Ovary (tissue), 9 donors: ENCODE measurements around the gene SORCS3. TPM values are rescaled to one million over a fixed set of nuclear protein-coding genes. Genes with fewer than 3 reads are reported as not detected.

ENCODE experiments used
- DNase-seq, 5 donors: peaks; one replicate each; pipeline ENCODE4 v3.0.0-alpha.2; 2019 to 2020
- H3K27ac ChIP-seq, 2 donors: fragments of 200-600 bp; one replicate each; pipeline versions ENCODE4 v1.5.1 to v1.8.0; 2019 to 2022
- H3K27me3 ChIP-seq: fragments of 200-600 bp; one replicate; pipeline ENCODE4 v1.8.0; 2022
- H3K36me3 ChIP-seq: fragments of 200-600 bp; sonication (generic); one replicate; pipeline ENCODE4 v1.5.1; 2019
- H3K4me1 ChIP-seq: one replicate; pipeline ENCODE4 v1.8.1; 2013; ENCODE audit warnings: mild to moderate bottlenecking, moderate library complexity; ENCODE audit not compliant: insufficient read depth
- H3K4me3 ChIP-seq: fragments of 200-600 bp; sonication (generic); one replicate; pipeline ENCODE4 v1.5.1; 2017
- H3K9me3 ChIP-seq, 2 donors: fragments of 200-600 bp in 1 of 2; sonication (generic) in 1 of 2; one replicate each; pipeline versions ENCODE4 v1.5.1 to v1.8.1; 2013 to 2019; ENCODE audit warnings: mild to moderate bottlenecking in 1 of 2, moderate library complexity in 1 of 2
- EP300 ChIP-seq: sonication (generic); formaldehyde crosslinking; IDR thresholded peaks from one replicate; pipeline ENCODE4 v1.6.1; 2017; ENCODE audit warnings: antibody characterized with exemption
- POLR2A ChIP-seq: fragments of 450-650 bp; IDR thresholded peaks from one replicate; pipeline ENCODE4 v1.6.1; 2017; ENCODE audit warnings: antibody characterized with exemption, mild to moderate bottlenecking, moderate library complexity
- WGBS, 3 donors: extraction: QIAGEN DNeasy Blood & Tissue Kit in 1 of 3; methylation state at CpG; one replicate each; pipeline versions ENCODE4 v1.1.5 to v1.1.7; 2013 to 2017; 5-methylcytosine and 5-hydroxymethylcytosine counted together
- intact Hi-C, 4 donors: fragments of 100-400 bp; cut with DNase I; formaldehyde crosslinking; loops; one replicate each; pipeline versions ENCODE4 v1.11.0 to v1.15.1; 2022 to 2023
- polyA plus RNA-seq, 2 donors: library from polyadenylated mRNA; stranded (reverse); fragments of 200-250 nt in 1 of 2; fragments of 350-450 nt in 1 of 2; fragmentation: Illumina TruSeq in 1 of 2; extraction: RNeasy Lipid Tissue Mini Kit (QIAGEN cat#74804) in 1 of 2; gene quantifications; one replicate each; pipeline ENCODE4 v1.2.3, GENCODE V29; 2013 to 2014
- total RNA-seq, 7 donors: library from RNA; depleted of rRNA in 2 of 7; stranded (reverse); fragments of >200 nt in 2 of 7; fragmentation: NEBNext Ultra II Directional in 3 of 7; extraction: Animal tissue kit (Norgen Biotek cat#: 25700) in 3 of 7; gene quantifications; one replicate each; pipeline versions ENCODE4 v1.1.0 to v1.2.4, GENCODE V29; 2016 to 2023
- TF ChIP-seq, protein P1 (sequence below), 3 donors: fragments of 450-650 bp in 2 of 3; fragments of 200-600 bp in 1 of 3; IDR thresholded peaks; one replicate each; pipeline versions ENCODE4 v1.5.1 to v1.8.0; 2016 to 2022; ENCODE audit warnings: antibody characterized with exemption in 3 of 3, mild to moderate bottlenecking in 1 of 3
- donor health status: DM: no; HTN: no; CAD: no; lungs with moderate emphysema.
- donor health status: DM: no; HTN: no; CAD: no.
- donor health status: Bipolar disorder and iron deficiency.
- donor health status: DM: yes; HTN: yes; CAD: no.
- donor health status: DM: no; HTN: no; CAD: no.
- donor health status: DM: yes; HTN: yes; CAD: no.

Gene SORCS3
- total and polyA plus RNA-seq, 9 donors = 0.07 to 4.5 (median 0.79) TPM; not detected in 1

DNA sequence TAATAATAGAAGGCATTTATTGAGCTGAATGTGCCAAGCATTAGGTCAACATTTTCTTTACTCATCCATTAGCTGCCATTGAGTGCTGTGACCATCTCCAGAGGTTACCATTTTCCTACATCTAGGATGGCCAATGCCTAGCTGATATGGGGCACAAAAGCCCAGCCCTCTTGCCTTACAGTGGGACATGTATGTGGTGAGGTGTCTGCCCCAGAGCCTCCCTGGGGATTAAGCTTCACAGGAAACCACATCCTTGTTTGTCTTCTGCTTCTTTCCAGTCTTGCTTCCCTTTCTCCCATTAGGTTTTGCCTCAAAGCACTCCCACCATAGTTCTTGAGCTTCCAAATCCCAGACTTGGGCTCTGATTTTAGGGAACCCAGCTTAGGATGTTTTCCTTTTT, 258.7 kb downstream of the SORCS3 start:
- H3K27me3 ChIP-seq = no peaks in the 10 kb centered on the region
- no peaks in the 10 kb centered on the region for H3K9me3 ChIP-seq
- no peak overlapping the region for H3K27ac ChIP-seq
- no peaks in the 10 kb centered on the region for H3K4me1 ChIP-seq
- intact Hi-C loops = no loop called here
- H3K36me3 ChIP-seq = no peaks in the 10 kb centered on the region
- H3K4me3 ChIP-seq = no peak overlapping the region
- DNase-seq = no peak
- TF ChIP-seq, protein P1, sequence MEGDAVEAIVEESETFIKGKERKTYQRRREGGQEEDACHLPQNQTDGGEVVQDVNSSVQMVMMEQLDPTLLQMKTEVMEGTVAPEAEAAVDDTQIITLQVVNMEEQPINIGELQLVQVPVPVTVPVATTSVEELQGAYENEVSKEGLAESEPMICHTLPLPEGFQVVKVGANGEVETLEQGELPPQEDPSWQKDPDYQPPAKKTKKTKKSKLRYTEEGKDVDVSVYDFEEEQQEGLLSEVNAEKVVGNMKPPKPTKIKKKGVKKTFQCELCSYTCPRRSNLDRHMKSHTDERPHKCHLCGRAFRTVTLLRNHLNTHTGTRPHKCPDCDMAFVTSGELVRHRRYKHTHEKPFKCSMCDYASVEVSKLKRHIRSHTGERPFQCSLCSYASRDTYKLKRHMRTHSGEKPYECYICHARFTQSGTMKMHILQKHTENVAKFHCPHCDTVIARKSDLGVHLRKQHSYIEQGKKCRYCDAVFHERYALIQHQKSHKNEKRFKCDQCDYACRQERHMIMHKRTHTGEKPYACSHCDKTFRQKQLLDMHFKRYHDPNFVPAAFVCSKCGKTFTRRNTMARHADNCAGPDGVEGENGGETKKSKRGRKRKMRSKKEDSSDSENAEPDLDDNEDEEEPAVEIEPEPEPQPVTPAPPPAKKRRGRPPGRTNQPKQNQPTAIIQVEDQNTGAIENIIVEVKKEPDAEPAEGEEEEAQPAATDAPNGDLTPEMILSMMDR (IDR thresholded peaks at IDR 0.05) = no peak
- TF ChIP-seq POLR2A = no peak
- TF ChIP-seq EP300 = no peak

DNA sequence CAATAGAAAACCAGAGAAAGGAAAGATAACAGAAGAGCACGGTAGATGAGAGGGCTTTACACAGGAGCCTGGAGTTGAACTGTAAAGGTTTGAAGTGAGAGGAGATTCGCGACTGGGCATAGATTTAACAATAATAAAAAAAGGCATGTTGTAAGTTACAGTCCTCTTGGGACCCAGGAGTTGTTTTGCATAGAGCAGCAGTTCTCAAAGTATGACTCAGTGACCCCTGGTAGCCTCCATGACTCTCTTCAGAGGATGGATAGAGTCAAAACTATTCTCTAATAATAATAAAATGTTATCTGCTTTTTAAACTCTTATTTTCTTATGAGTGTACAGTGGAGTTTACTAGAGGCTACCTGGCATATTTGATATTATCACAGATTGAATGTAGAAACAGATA, 262.3 kb downstream of the SORCS3 start:
- Histone ChIP-seq H3K4me3 (no peak overlapping the region), H3K27me3 (no peaks in the 10 kb centered on the region), H3K27ac (no peak overlapping the region), H3K36me3 (no peaks in the 10 kb centered on the region), H3K4me1 (no peaks in the 10 kb centered on the region), H3K9me3 (no peaks in the 10 kb centered on the region)
- TF ChIP-seq, protein P1 (IDR thresholded peaks at IDR 0.05) = no peak
- no peak for TF ChIP-seq EP300
- TF ChIP-seq POLR2A = no peak
- intact Hi-C loops = no loop called here
- WGBS, 3 donors = 35 to 49% (median 47%) methylated on average over 3 of the region's 3 CpGs
- DNase-seq = no peak

DNA sequence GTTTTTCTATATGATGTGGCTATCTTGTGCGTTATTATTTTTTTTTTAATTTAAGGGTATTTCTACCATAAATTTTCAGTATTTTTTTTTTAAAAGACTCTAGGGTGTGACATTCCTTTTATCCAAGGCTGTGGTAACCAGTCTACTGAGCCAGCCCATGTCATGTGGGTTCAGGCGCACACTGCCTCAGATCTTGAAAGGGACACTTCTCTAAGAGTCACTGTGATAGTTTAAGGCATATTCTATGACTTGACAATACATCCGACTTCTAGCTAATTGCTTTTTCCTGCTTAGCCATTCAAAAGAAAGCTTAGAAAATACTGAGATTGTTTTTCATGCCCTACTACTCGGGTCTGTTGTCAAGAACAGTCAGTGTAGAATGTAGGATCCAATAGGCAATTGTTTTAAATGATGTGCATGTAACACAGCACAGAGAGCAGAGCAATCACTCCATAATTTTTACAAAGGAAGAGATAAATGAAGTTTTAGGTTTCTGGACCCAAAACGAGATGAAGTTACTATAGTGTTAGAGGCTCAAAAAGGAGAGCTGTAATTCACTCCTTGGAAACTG, 263.7 kb downstream of the SORCS3 start:
- TF ChIP-seq, protein P1 (IDR thresholded peaks at IDR 0.05) = no peak
- TF ChIP-seq POLR2A (no peak), EP300 (no peak)
- Histone ChIP-seq H3K4me1 (no peaks in the 10 kb centered on the region), H3K4me3 (no peak overlapping the region), H3K27me3 (no peaks in the 10 kb centered on the region), H3K27ac (no peak overlapping the region), H3K36me3 (no peaks in the 10 kb centered on the region), H3K9me3 (no peaks in the 10 kb centered on the region)
- 70 to 74% (median 71%) methylated on average over 5 of the region's 5 CpGs for WGBS, 3 donors
- DNase-seq = no peak
- intact Hi-C loops = no loop called here

DNA sequence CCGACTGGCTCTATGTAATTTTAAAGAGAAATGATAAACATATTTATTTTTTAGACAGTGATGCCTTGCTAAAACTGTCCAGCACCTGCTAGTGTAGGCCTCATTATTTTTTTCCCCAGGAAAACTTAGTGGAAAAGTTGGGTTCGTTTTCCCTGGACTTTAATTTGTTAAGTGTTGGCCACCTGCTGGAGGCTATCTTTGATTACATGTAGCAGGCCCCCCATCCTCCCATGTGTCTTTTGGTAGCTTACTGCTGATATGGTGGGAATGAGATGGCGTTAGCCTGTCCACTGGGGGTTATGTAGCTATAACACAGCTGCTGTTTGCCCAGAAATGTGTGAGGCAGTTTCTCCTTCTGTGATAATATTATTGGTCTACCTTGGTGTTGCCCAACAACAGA, 265.0 kb downstream of the SORCS3 start:
- WGBS, 3 donors = 40 to 45% (median 44%) methylated on average over 3 of the region's 3 CpGs
- DNase-seq = no peak
- H3K4me1 ChIP-seq = no peaks in the 10 kb centered on the region

More for the DNA sequence above, 265.0 kb downstream of the SORCS3 start:
- H3K27me3 ChIP-seq = no peaks in the 10 kb centered on the region
- no peaks in the 10 kb centered on the region for H3K9me3 ChIP-seq
- no peak overlapping the region for H3K4me3 ChIP-seq
- TF ChIP-seq EP300 (no peak), POLR2A (no peak)
- TF ChIP-seq, protein P1 (IDR thresholded peaks at IDR 0.05) = no peak
- H3K27ac ChIP-seq = no peak overlapping the region
- H3K36me3 ChIP-seq = no peaks in the 10 kb centered on the region
- intact Hi-C loops = no loop called here
